BLaER1 (cell line): ENCODE data around the gene GATAD1.

Experiments
- H3K27ac ChIP-seq: shearing (Covaris generic); formaldehyde crosslinking; 2 replicates; pipeline ENCODE4 v1.8.1; 2022
- H3K27me3 ChIP-seq: shearing (Covaris generic); formaldehyde crosslinking; 2 replicates; pipeline ENCODE4 v1.8.1; 2022
- H3K36me3 ChIP-seq: shearing (Covaris generic); formaldehyde crosslinking; 2 replicates; pipeline ENCODE4 v1.8.1; 2022
- H3K4me1 ChIP-seq: shearing (Covaris generic); formaldehyde crosslinking; 2 replicates; pipeline ENCODE4 v1.8.1; 2022
- H3K4me2 ChIP-seq: shearing (Covaris generic); formaldehyde crosslinking; 2 replicates; pipeline ENCODE4 v1.8.1; 2022
- H3K4me3 ChIP-seq: shearing (Covaris generic); formaldehyde crosslinking; 2 replicates; pipeline ENCODE4 v1.8.1; 2022
- H3K9ac ChIP-seq: shearing (Covaris generic); formaldehyde crosslinking; 2 replicates; pipeline ENCODE4 v1.8.1; 2022
- H3K9me3 ChIP-seq: shearing (Covaris generic); formaldehyde crosslinking; 2 replicates; pipeline ENCODE4 v1.8.1; 2022
- H4K20me1 ChIP-seq: shearing (Covaris generic); formaldehyde crosslinking; 2 replicates; pipeline ENCODE4 v1.8.1; 2022
- Cebpa-rat ChIP-seq: shearing (Covaris generic); IDR thresholded peaks from 2 replicates; pipeline ENCODE4 v1.8.1; 2022

GATAD1 gene

DNA sequence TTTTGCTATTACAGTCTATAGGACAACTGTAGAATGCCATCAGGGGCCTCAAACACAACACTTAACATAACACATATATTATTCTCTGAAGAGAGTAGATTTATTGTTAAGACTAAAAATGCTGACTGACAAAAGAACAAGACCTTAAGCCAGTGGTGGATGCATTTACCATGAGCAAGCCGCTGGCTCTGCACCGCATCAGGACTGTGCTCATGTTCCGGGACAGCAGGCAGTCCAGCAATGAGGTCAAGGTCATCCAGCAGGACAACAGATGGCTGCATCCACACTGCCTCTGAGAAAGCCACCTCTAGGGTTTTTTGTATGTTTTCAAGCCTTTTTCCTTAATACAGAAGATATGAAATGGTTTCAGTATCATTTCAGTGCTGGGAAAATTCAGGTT is 57.3 kb downstream of the GATAD1 start:
- no peak overlapping the region for H3K9ac ChIP-seq

DNA sequence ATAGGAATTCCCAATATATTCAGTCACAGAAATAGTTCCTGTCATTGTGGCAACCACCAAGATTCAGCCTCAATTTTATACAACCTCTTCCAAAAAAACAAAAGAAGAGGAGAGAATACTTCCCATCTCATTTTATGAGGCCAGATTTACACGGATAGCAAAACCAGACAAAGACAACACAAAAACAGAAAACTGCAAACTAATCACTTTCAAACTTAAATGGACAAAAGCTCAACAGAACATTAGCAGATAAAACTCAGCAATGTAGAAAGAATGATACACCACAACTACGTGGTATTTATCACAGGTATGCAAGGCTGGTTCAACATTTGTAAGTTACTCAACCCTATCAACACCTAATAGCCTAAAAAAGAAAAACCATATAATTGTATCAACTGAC is 59.1 kb downstream of the GATAD1 start:
- Histone ChIP-seq H3K27ac (no peak overlapping the region), H3K9ac (no peak overlapping the region), H3K27me3 (no peaks in the 10 kb centered on the region), H3K36me3 (peaks cover 59% of the 10 kb centered on the region), H3K4me2 (no peak overlapping the region), H3K4me3 (no peak overlapping the region), H3K9me3 (no peaks in the 10 kb centered on the region), H4K20me1 (no peaks in the 10 kb centered on the region), H3K4me1 (no peaks in the 10 kb centered on the region)
- no peak for TF ChIP-seq Cebpa-rat

More for the DNA sequence above, 57.3 kb downstream of the GATAD1 start:
- Histone ChIP-seq H4K20me1 (no peaks in the 10 kb centered on the region), H3K36me3 (peaks cover 67% of the 10 kb centered on the region), H3K27me3 (no peaks in the 10 kb centered on the region), H3K4me3 (no peak overlapping the region), H3K9me3 (no peaks in the 10 kb centered on the region), H3K4me2 (no peak overlapping the region), H3K27ac (no peak overlapping the region), H3K4me1 (no peaks in the 10 kb centered on the region)
- TF ChIP-seq Cebpa-rat: no peak

DNA sequence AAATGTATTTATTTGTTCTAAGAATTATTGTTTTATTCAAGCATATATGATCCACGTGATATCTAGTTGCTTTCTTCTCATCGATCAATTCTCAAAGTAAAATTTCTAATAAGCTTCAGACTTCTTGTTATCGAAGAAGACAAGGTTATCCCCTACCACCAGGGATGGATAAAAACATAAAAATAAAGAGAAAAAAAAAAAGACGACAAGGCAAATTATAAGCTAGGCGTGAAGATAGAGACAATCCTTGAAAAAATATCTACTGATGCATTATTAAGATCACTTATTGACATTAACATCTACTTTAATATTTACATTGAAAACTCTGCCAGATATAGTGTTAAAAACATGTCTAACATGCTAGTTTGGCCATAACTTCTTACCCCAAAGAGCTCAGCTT is 61.7 kb downstream of the GATAD1 start:
- H3K9me3 ChIP-seq: no peaks in the 10 kb centered on the region
- H3K36me3 ChIP-seq: peaks cover 62% of the 10 kb centered on the region

More for the DNA sequence above, 61.7 kb downstream of the GATAD1 start:
- H3K27me3 ChIP-seq: no peaks in the 10 kb centered on the region
- no peak overlapping the region for H3K4me3 ChIP-seq
- no peaks in the 10 kb centered on the region for H3K4me1 ChIP-seq
- H3K4me2 ChIP-seq: no peak overlapping the region
- H3K9ac ChIP-seq: no peak overlapping the region
- no peak overlapping the region for H3K27ac ChIP-seq
- no peaks in the 10 kb centered on the region for H4K20me1 ChIP-seq
- TF ChIP-seq Cebpa-rat: no peak
